ENCODE data around the gene BORCS6. TPM values are rescaled to one million over a fixed set of nuclear protein-coding genes. Genes with fewer than 3 reads are reported as not detected.

BORCS6 gene
- total and polyA plus RNA-seq, 9 of the 15 experiments (the other 6 are each of a cell fraction or from before 2014, with no cell fraction given): 0.01 to 7.4 (median 2.3) TPM

DNA sequence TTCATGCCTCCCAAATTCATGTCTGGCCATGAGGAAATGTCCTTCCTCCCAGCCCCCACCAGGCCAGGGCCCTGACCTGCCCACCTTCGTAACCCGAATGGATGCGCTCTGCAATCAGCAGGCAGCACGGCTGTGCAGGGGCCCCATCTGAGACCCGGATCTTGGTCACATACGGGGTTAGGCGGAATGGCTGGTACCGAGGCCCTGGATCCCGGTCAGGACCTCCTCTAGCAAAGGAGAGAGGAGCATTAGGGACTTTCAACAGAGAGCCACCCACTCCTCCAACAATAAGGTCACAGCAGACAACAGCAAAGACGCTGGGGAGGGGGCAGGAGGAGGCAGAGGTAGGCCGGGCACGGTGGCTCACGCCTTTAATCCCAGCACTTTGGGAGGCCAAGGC, 41.4 kb downstream of the BORCS6 start:
- H3K9me3 ChIP-seq (replicated peaks; ENCODE audit: control insufficient read depth, insufficient read depth, low read depth, low read length): no peaks in the 10 kb centered on the region
- ChIA-PET POLR2A (interaction anchor here (0.5 to 0.9 kb wide), 2 partner anchors 9 to 315 kb away, joined by 3 to 4 read pairs; no protein-coding TSS in a partner anchor), CTCF (ENCODE audit: low intra/inter-chr PET ratio) (interaction anchor here (0.5 kb wide), 1 partner anchor 72 kb away, joined by 3 read pairs; no protein-coding TSS in a partner anchor)
- no peaks in the 10 kb centered on the region for H3K9me1 ChIP-seq (ENCODE audit: control insufficient read depth, insufficient read depth, low read length)
- 91% methylated on average over 7 of the region's 13 CpGs for WGBS (ENCODE audit: insufficient coverage, low coverage, missing lambda C conversion rate)
- FAIRE-seq (no peak), ATAC-seq (no peak), DNase-seq (ENCODE audit: extremely low read depth in 1 of 4, low spot score in 3 of 4) (no peak)
- TF ChIP-seq ZNF586 (CRISPR knock-in tag; conservative IDR thresholded peaks at IDR 0.05): no peak
- no peak for TF ChIP-seq SMC3 (conservative IDR thresholded peaks at IDR 0.05; ENCODE audit: insufficient read depth, low read depth, low read length)
- TF ChIP-seq, protein P1, sequence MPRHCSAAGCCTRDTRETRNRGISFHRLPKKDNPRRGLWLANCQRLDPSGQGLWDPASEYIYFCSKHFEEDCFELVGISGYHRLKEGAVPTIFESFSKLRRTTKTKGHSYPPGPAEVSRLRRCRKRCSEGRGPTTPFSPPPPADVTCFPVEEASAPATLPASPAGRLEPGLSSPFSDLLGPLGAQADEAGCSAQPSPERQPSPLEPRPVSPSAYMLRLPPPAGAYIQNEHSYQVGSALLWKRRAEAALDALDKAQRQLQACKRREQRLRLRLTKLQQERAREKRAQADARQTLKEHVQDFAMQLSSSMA (CRISPR knock-in tag; IDR thresholded peaks at IDR 0.05): no peak
- TF ChIP-seq CBX8 (IDR thresholded peaks at IDR 0.05; ENCODE audit: borderline replicate concordance, extremely low read depth, low read depth, low read length, poor library complexity, severe bottlenecking): no peak
- no peak for TF ChIP-seq PHTF2 (CRISPR knock-in tag; IDR thresholded peaks at IDR 0.05)
- no peak for TF ChIP-seq OTX1 (CRISPR knock-in tag; IDR thresholded peaks at IDR 0.05)
- TF ChIP-seq ELF1 (tag; IDR thresholded peaks at IDR 0.05): no peak
- TF ChIP-seq PHF8 (IDR thresholded peaks at IDR 0.05; ENCODE audit: borderline replicate concordance, low read length): no peak
- peaks cover 29% of the 10 kb centered on the region for H3K79me2 ChIP-seq (ENCODE audit: control insufficient read depth, insufficient read depth, low read length)
- 0 out of 2 replicates have a peak, but pooled peaks cover 4% of the 10 kb centered on the region for H4K20me1 ChIP-seq (replicated peaks; ENCODE audit: control insufficient read depth, insufficient read depth, low read length)
- no peak overlapping the region for H3K27ac ChIP-seq (ENCODE audit: extremely low read depth, low read depth, low read length)
- H3K4me3 ChIP-seq: no peak overlapping the region
- H3K4me2 ChIP-seq (ENCODE audit: insufficient read depth, low read length): no peak overlapping the region
- intact Hi-C loops (cut with micrococcal nuclease): no loop called here
- BruUV-seq (replicated peaks): no TSS peak
- no peaks in the 10 kb centered on the region for H3K27me3 ChIP-seq (ENCODE audit: control insufficient read depth in 2 of 2, insufficient read depth in 2 of 2, low read length in 2 of 2)
- peaks cover 12 to 44% of the 10 kb centered on the region in 2 experiments for H3K4me1 ChIP-seq (replicated peaks in 1 of 2; ENCODE audit: control insufficient read depth in 2 of 2, insufficient read depth in 2 of 2, low read length in 2 of 2)
- H2AFZ ChIP-seq (ENCODE audit: low read depth, low read length): no peak overlapping the region
- H3K36me3 ChIP-seq (ENCODE audit: control insufficient read depth, insufficient read depth, low read length): peaks cover 52% of the 10 kb centered on the region; the same call in 2 of the 3 replicates
- H3K9ac ChIP-seq (ENCODE audit: insufficient read depth in 1 of 2, low read depth in 2 of 2, low read length in 2 of 2): no peak overlapping the region
- in situ Hi-C loops (cut with MboI): no loop called here
